Tibial nerve (tissue), 4 donors: ENCODE results near the gene CLCA4. TPM values are rescaled to one million over a fixed set of nuclear protein-coding genes. Genes with fewer than 3 reads are reported as not detected.

Experiments
- DNase-seq, 2 donors: peaks; one replicate each; pipeline ENCODE4 v3.0.0-alpha.2; 2019; ENCODE audit warnings: low spot score in 2 of 2
- H3K27ac ChIP-seq, 4 donors: fragments of 200-600 bp; sonication (generic) in 3 of 4; one replicate each; pipeline ENCODE4 v1.5.1; 2017 to 2019; ENCODE audit warnings: mild to moderate bottlenecking in 1 of 4
- H3K27me3 ChIP-seq, 2 donors: fragments of 200-600 bp; sonication (generic) in 1 of 2; one replicate each; pipeline versions ENCODE4 v1.5.1 to v1.6.0; 2017 to 2019
- H3K36me3 ChIP-seq, 3 donors: fragments of 200-600 bp; sonication (generic); one replicate each; pipeline ENCODE4 v1.5.1; 2018 to 2019
- H3K4me1 ChIP-seq, 4 donors: fragments of 200-600 bp; sonication (generic) in 3 of 4; one replicate each; pipeline ENCODE4 v1.5.1; 2017 to 2019
- H3K4me3 ChIP-seq, 4 donors: fragments of 200-600 bp; sonication (generic) in 3 of 4; one replicate each; pipeline ENCODE4 v1.5.1; 2017 to 2019; ENCODE audit warnings: mild to moderate bottlenecking in 1 of 4, moderate library complexity in 1 of 4
- H3K9me3 ChIP-seq, 4 donors: fragments of 200-600 bp; sonication (generic) in 3 of 4; one replicate each; pipeline ENCODE4 v1.5.1; 2017 to 2019
- EP300 ChIP-seq, 2 donors: sonication (generic); formaldehyde crosslinking; IDR thresholded peaks; one replicate each; pipeline ENCODE4 v1.6.1; 2017; ENCODE audit warnings: antibody characterized with exemption in 2 of 2, mild to moderate bottlenecking in 1 of 2
- POLR2A ChIP-seq, 2 donors: fragments of 450-650 bp; IDR thresholded peaks; one replicate each; pipeline ENCODE4 v1.6.1; 2017; ENCODE audit warnings: antibody characterized with exemption in 2 of 2, mild to moderate bottlenecking in 2 of 2, moderate library complexity in 2 of 2
- WGBS, 2 donors: methylation state at CpG; one replicate each; pipeline ENCODE4 v1.1.5; 2018; 5-methylcytosine and 5-hydroxymethylcytosine counted together
- total RNA-seq, 4 donors: library from RNA; depleted of rRNA; stranded (reverse); fragments of >200 nt; gene quantifications; one replicate each; pipeline ENCODE4 v1.1.0, GENCODE V29; 2016
- TF ChIP-seq, protein P1 (sequence below), 5 experiments: fragments of 200-600 bp in 3 of 5; fragments of 450-650 bp in 2 of 5; sonication (generic) in 3 of 5; IDR thresholded peaks; one replicate each; pipeline ENCODE4 v1.5.1; 2016 to 2019; ENCODE audit warnings: antibody characterized with exemption in 5 of 5, mild to moderate bottlenecking in 3 of 5, moderate library complexity in 2 of 5

Gene CLCA4
- total RNA-seq, 4 donors from 2014 or later, result not detected

DNA sequence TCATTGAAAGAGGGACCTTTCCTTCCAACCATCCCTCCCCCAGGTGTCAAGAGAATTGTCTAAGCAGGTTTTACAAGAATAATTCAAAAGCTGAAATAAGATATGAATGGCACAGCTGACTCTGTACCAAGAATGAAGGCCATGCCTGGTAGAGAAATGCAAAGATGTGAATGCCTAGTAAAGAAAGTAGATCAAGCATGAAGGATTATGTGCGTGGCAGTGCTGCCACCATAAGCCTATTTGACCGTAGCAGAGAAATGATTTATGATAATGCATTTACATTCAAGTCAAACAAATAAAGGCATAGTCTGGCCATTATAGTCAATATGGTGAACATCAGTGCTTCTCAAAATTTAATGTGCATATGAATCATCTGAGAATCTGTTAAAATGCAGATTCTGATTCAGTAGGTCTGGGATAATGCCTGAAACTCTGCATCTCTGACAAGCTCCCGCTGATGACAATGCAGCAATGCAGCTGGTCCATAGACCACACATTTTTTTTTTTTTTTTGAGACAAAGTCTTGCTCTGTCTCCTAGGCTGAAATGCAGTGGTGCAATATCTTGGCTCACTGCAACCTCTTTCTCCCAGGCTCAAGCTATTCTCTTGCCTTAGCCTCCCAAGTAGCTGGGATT lies 16.6 kb upstream of the CLCA4 start:
- WGBS, 2 donors, result 79 to 88% methylated on average over 3 of the region's 3 CpGs
- Histone ChIP-seq H3K36me3 (no peaks in the 10 kb centered on the region), H3K27me3 (no peaks in the 10 kb centered on the region), H3K4me1 (no peaks in the 10 kb centered on the region), H3K27ac (no peak overlapping the region), H3K4me3 (no peak overlapping the region), H3K9me3 (no peaks in the 10 kb centered on the region)
- DNase-seq, result no peak
- TF ChIP-seq EP300 (IDR thresholded peaks at IDR 0.05) (no peak), POLR2A (IDR thresholded peaks at IDR 0.05) (no peak)
- TF ChIP-seq, protein P1, sequence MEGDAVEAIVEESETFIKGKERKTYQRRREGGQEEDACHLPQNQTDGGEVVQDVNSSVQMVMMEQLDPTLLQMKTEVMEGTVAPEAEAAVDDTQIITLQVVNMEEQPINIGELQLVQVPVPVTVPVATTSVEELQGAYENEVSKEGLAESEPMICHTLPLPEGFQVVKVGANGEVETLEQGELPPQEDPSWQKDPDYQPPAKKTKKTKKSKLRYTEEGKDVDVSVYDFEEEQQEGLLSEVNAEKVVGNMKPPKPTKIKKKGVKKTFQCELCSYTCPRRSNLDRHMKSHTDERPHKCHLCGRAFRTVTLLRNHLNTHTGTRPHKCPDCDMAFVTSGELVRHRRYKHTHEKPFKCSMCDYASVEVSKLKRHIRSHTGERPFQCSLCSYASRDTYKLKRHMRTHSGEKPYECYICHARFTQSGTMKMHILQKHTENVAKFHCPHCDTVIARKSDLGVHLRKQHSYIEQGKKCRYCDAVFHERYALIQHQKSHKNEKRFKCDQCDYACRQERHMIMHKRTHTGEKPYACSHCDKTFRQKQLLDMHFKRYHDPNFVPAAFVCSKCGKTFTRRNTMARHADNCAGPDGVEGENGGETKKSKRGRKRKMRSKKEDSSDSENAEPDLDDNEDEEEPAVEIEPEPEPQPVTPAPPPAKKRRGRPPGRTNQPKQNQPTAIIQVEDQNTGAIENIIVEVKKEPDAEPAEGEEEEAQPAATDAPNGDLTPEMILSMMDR (IDR thresholded peaks at IDR 0.05), result no peak

DNA sequence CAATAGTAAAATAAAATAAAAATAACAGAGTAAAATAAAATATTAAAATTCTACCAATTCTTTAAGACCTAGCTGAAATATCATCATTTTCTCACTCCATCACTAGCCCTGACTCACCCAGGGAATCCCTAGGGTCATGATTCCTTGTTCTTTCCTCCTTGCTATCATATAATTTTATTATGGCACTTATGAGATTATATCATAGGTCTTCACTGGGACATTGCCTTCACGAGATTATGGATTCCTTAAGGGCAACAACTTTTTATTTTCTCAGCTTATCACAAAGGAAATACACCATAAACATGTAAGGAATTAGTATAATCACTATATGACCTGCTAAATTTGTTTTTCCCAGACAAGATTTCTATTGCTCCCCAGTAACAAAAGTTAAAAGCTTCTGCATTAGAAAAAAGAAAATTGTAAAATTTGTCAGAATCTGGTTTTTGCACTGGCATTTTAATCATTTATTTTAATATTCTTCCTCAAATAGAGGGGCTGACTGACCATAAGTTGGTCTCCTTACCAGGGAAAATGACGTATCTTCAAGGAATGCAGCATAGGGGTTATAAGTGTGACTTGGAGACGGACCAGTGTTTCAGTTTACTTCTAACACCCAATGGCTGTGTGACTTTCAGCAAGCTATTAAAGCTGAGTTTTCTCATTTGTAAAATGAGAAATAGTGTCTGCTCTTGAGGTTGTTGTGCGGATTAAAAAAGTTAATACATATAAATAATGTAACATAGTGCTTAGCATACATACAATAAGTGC lies 8.8 kb upstream of the CLCA4 start:
- Histone ChIP-seq H3K36me3 (no peaks in the 10 kb centered on the region), H3K9me3 (no peaks in the 10 kb centered on the region), H3K4me1 (no peaks in the 10 kb centered on the region), H3K4me3 (no peak overlapping the region), H3K27me3 (no peaks in the 10 kb centered on the region), H3K27ac (no peak overlapping the region)
- no peak for DNase-seq
- TF ChIP-seq EP300 (IDR thresholded peaks at IDR 0.05) (no peak), POLR2A (IDR thresholded peaks at IDR 0.05) (no peak)
- TF ChIP-seq, protein P1 (IDR thresholded peaks at IDR 0.05), result no peak
- 61 to 66% methylated on average over 4 of the region's 4 CpGs for WGBS, 2 donors

DNA sequence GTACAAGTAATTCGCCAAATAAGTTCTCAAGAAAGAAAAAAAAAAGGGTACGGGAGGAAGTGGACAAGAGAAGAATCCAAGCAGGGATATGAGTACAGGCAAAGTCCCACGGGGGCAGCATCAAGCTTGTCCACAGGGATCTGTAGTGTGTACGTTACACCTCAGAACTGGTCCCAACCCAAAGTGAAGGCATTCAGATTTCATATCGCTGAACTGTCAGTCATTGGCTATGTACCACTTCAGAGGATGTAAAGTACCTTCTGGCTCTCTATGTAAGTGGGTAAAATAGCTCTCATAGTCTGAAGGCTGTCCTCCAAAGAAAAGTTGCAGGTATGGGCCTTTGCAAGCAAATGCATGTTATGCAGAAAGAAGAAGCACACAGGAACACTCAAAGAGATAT lies 8.1 kb upstream of the CLCA4 start:
- no peak overlapping the region for H3K27ac ChIP-seq
- no peak overlapping the region for H3K4me3 ChIP-seq
- TF ChIP-seq EP300 (IDR thresholded peaks at IDR 0.05), result no peak
- no peak for TF ChIP-seq POLR2A (IDR thresholded peaks at IDR 0.05)
- TF ChIP-seq, protein P1 (IDR thresholded peaks at IDR 0.05), result no peak
- no peak for DNase-seq
- H3K9me3 ChIP-seq, result no peaks in the 10 kb centered on the region
- H3K27me3 ChIP-seq, result no peaks in the 10 kb centered on the region
- H3K4me1 ChIP-seq, result no peaks in the 10 kb centered on the region
- no peaks in the 10 kb centered on the region for H3K36me3 ChIP-seq
- WGBS, 2 donors, result 75 to 85% methylated on average over 5 of the region's 5 CpGs

DNA sequence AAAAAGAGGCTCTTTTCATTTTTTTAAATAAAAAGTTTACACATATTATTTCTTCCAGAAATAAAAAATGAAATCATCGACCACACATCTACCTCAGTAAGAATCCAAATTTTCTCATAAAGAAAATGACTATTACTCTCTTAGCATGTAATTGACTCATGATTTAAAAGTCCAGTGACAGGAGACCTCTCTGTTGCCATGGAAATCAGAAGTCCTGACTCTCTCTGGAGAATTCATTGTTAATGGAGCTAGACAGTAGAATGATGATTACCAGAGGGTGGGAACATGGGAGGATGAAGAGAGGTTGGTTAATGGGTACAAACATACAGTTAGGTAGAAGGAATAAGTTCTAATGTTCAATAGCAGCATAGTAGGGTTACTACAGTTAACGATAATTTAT lies 5.0 kb upstream of the CLCA4 start:
- DNase-seq, result no peak
- Histone ChIP-seq H3K36me3 (no peaks in the 10 kb centered on the region), H3K27me3 (no peaks in the 10 kb centered on the region), H3K27ac (no peak overlapping the region), H3K9me3 (no peaks in the 10 kb centered on the region), H3K4me3 (no peak overlapping the region), H3K4me1 (no peaks in the 10 kb centered on the region)
- 89 to 90% methylated on average over 2 of the region's 2 CpGs for WGBS, 2 donors
- no peak for TF ChIP-seq POLR2A (IDR thresholded peaks at IDR 0.05)
- no peak for TF ChIP-seq EP300 (IDR thresholded peaks at IDR 0.05)
- TF ChIP-seq, protein P1 (IDR thresholded peaks at IDR 0.05), result no peak

DNA sequence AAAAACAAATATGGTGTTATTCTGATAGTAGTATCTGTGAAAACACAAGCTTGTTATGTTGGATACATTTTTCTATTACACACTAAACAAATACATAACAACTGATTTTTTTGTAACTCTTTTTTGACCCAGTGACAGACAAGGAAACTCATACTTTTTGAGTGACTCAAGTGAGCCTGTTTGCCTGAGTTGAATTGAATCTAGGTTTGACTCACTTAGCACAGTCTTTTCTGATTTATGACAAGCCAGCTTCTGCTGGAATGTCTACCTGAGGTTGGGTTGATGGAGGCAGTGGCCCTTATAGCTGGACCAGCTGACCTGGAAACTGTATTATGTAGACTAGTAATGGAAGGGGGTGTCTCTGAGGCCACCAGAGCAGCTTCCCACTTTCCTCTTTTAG lies 4.2 kb upstream of the CLCA4 start:
- H3K9me3 ChIP-seq, result no peaks in the 10 kb centered on the region
- no peak overlapping the region for H3K4me3 ChIP-seq
- no peak for DNase-seq
- no peaks in the 10 kb centered on the region for H3K4me1 ChIP-seq
- H3K27me3 ChIP-seq, result no peaks in the 10 kb centered on the region
- no peaks in the 10 kb centered on the region for H3K36me3 ChIP-seq
- H3K27ac ChIP-seq, result no peak overlapping the region
- TF ChIP-seq POLR2A (IDR thresholded peaks at IDR 0.05), result no peak
- TF ChIP-seq EP300 (IDR thresholded peaks at IDR 0.05), result no peak
- TF ChIP-seq, protein P1 (IDR thresholded peaks at IDR 0.05), result no peak
